ENCODE data around the gene ADAM22. TPM values are rescaled to one million over a fixed set of nuclear protein-coding genes. Genes with fewer than 3 reads are reported as not detected.

Gene ADAM22
- polyA plus RNA-seq, 1 of the 3 experiments (the other 2 are of a cell fraction): 3.0 TPM

DNA sequence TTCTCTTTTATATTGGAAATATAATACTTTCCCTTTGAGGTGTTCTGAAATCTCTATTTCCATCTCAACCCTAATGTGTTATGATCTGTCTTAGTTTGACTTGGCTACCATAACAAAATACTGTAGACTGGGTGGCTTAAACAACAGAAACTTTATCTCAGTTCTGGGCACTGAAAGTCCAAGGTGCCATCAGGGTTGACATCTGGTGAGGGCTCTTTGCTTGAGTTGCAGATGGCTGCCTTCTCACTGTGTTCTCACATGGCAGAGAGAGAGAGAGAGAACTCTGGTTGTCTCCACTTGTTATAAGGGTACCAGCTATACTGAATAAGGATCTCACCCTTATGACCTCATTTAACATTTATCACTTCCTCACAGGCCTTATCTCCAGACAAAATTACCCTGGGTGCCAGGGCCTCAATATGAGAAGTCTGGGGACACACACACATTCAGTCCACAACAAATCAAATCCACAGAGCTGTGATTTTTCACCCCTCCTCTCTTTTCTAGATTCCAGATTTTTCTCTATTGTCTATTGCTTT lies 181.3 kb downstream of the ADAM22 start:
- no peaks in the 10 kb centered on the region for H3K9me3 ChIP-seq
- no peak overlapping the region for H3K9ac ChIP-seq
- no peak for TF ChIP-seq YY1 (IDR thresholded peaks at IDR 0.05; ENCODE audit: low read depth)
- TF ChIP-seq, protein P1, sequence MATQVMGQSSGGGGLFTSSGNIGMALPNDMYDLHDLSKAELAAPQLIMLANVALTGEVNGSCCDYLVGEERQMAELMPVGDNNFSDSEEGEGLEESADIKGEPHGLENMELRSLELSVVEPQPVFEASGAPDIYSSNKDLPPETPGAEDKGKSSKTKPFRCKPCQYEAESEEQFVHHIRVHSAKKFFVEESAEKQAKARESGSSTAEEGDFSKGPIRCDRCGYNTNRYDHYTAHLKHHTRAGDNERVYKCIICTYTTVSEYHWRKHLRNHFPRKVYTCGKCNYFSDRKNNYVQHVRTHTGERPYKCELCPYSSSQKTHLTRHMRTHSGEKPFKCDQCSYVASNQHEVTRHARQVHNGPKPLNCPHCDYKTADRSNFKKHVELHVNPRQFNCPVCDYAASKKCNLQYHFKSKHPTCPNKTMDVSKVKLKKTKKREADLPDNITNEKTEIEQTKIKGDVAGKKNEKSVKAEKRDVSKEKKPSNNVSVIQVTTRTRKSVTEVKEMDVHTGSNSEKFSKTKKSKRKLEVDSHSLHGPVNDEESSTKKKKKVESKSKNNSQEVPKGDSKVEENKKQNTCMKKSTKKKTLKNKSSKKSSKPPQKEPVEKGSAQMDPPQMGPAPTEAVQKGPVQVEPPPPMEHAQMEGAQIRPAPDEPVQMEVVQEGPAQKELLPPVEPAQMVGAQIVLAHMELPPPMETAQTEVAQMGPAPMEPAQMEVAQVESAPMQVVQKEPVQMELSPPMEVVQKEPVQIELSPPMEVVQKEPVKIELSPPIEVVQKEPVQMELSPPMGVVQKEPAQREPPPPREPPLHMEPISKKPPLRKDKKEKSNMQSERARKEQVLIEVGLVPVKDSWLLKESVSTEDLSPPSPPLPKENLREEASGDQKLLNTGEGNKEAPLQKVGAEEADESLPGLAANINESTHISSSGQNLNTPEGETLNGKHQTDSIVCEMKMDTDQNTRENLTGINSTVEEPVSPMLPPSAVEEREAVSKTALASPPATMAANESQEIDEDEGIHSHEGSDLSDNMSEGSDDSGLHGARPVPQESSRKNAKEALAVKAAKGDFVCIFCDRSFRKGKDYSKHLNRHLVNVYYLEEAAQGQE (IDR thresholded peaks at IDR 0.05; ENCODE audit: low read depth, low read length): no peak
- no peak for TF ChIP-seq RFX5 (IDR thresholded peaks at IDR 0.05; ENCODE audit: low read length)
- no peak for TF ChIP-seq GATA2 (CRISPR knock-in tag; IDR thresholded peaks at IDR 0.05)
- TF ChIP-seq TCF12 (IDR thresholded peaks at IDR 0.05): no peak
- no peak for TF ChIP-seq SIN3A (IDR thresholded peaks at IDR 0.05; ENCODE audit: borderline replicate concordance, low read depth, low read length)
- no peak for TF ChIP-seq ELF1 (IDR thresholded peaks at IDR 0.05)
- TF ChIP-seq, protein P2, sequence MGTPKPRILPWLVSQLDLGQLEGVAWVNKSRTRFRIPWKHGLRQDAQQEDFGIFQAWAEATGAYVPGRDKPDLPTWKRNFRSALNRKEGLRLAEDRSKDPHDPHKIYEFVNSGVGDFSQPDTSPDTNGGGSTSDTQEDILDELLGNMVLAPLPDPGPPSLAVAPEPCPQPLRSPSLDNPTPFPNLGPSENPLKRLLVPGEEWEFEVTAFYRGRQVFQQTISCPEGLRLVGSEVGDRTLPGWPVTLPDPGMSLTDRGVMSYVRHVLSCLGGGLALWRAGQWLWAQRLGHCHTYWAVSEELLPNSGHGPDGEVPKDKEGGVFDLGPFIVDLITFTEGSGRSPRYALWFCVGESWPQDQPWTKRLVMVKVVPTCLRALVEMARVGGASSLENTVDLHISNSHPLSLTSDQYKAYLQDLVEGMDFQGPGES (IDR thresholded peaks at IDR 0.05; ENCODE audit: low read depth, low read length): no peak
- TF ChIP-seq, protein P3, sequence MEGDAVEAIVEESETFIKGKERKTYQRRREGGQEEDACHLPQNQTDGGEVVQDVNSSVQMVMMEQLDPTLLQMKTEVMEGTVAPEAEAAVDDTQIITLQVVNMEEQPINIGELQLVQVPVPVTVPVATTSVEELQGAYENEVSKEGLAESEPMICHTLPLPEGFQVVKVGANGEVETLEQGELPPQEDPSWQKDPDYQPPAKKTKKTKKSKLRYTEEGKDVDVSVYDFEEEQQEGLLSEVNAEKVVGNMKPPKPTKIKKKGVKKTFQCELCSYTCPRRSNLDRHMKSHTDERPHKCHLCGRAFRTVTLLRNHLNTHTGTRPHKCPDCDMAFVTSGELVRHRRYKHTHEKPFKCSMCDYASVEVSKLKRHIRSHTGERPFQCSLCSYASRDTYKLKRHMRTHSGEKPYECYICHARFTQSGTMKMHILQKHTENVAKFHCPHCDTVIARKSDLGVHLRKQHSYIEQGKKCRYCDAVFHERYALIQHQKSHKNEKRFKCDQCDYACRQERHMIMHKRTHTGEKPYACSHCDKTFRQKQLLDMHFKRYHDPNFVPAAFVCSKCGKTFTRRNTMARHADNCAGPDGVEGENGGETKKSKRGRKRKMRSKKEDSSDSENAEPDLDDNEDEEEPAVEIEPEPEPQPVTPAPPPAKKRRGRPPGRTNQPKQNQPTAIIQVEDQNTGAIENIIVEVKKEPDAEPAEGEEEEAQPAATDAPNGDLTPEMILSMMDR (IDR thresholded peaks at IDR 0.05): no peak
- no peak for TF ChIP-seq POLR2AphosphoS5 (IDR thresholded peaks at IDR 0.05; ENCODE audit: low read depth, low read length)
- no peak for TF ChIP-seq JUND (IDR thresholded peaks at IDR 0.05)
- no peak for TF ChIP-seq FOXM1 (IDR thresholded peaks at IDR 0.05; ENCODE audit: low read depth)
- TF ChIP-seq, protein P4, sequence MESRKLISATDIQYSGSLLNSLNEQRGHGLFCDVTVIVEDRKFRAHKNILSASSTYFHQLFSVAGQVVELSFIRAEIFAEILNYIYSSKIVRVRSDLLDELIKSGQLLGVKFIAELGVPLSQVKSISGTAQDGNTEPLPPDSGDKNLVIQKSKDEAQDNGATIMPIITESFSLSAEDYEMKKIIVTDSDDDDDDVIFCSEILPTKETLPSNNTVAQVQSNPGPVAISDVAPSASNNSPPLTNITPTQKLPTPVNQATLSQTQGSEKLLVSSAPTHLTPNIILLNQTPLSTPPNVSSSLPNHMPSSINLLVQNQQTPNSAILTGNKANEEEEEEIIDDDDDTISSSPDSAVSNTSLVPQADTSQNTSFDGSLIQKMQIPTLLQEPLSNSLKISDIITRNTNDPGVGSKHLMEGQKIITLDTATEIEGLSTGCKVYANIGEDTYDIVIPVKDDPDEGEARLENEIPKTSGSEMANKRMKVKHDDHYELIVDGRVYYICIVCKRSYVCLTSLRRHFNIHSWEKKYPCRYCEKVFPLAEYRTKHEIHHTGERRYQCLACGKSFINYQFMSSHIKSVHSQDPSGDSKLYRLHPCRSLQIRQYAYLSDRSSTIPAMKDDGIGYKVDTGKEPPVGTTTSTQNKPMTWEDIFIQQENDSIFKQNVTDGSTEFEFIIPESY (IDR thresholded peaks at IDR 0.05; ENCODE audit: borderline replicate concordance, low read depth): no peak
- TF ChIP-seq, protein P5, sequence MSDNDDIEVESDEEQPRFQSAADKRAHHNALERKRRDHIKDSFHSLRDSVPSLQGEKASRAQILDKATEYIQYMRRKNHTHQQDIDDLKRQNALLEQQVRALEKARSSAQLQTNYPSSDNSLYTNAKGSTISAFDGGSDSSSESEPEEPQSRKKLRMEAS (IDR thresholded peaks at IDR 0.05; ENCODE audit: low read depth): no peak
- TF ChIP-seq FOSL2 (IDR thresholded peaks at IDR 0.05; ENCODE audit: borderline replicate concordance, low read depth): no peak
- TF ChIP-seq EZH2phosphoT487 (IDR thresholded peaks at IDR 0.05; ENCODE audit: borderline replicate concordance, low read depth): no peak
- TF ChIP-seq CHD2 (IDR thresholded peaks at IDR 0.05; ENCODE audit: low read length, partially characterized antibody): no peak
- no peak for TF ChIP-seq NRF1 (IDR thresholded peaks at IDR 0.05; ENCODE audit: low read depth, low read length)
- TF ChIP-seq MEF2A (IDR thresholded peaks at IDR 0.05; ENCODE audit: borderline replicate concordance, low read depth): no peak
- TF ChIP-seq SMC3 (IDR thresholded peaks at IDR 0.05; ENCODE audit: low read depth, low read length): no peak
- no peaks in the 10 kb centered on the region for H4K20me1 ChIP-seq (ENCODE audit: insufficient read depth)
- no peak overlapping the region for H3K27ac ChIP-seq (ENCODE audit: low read depth in 2 of 2, low read length in 1 of 2)
- no peaks in the 10 kb centered on the region for H3K27me3 ChIP-seq (ENCODE audit: insufficient read depth)
- H3K4me1 ChIP-seq (ENCODE audit: control insufficient read depth in 1 of 2, insufficient read depth in 2 of 2, low read depth in 1 of 2, low read length in 1 of 2): peaks cover 0 to 10% of the 10 kb centered on the region in 2 experiments; a peak in 2 of 4 replicates
- no peaks in the 10 kb centered on the region for H3K9me2 ChIP-seq
- H3K79me2 ChIP-seq (ENCODE audit: insufficient read depth): no peaks in the 10 kb centered on the region
- no peak overlapping the region for H3K4me3 ChIP-seq (ENCODE audit: low read depth in 2 of 2, low read length in 1 of 2)
- no peak overlapping the region for H3K4me2 ChIP-seq
- H3K36me3 ChIP-seq (replicated peaks in 1 of 2; ENCODE audit: control insufficient read depth in 1 of 2, insufficient read depth in 2 of 2, low read length in 1 of 2): no peaks in the 10 kb centered on the region
- no peaks in the 10 kb centered on the region for H3F3A ChIP-seq (replicated peaks; ENCODE audit: insufficient read depth)
- no peak for DNase-seq
- ChIA-PET POLR2A (interaction anchor here (0.6 kb wide), 1 partner anchor 18 kb away, joined by 3 read pairs; no protein-coding TSS in a partner anchor), CTCF (interaction anchor here (1.0 to 1.6 kb wide), 5 partner anchors 18 to 318 kb away, joined by 3 to 5 read pairs (median 3); no protein-coding TSS in a partner anchor)
- no peak overlapping the region for H2AFZ ChIP-seq (ENCODE audit: low read depth)

Measured in SK-N-SH (cell line).